HG03064 (cell line): ENCODE results near the gene IL1RL2.

ENCODE experiments used
- ATAC-seq: cut with Tn5 transposase; IDR thresholded peaks from one replicate; pipeline ENCODE4 v1.9.1; 2021; ENCODE audit warnings: low read depth; ENCODE audit not compliant: unreplicated experiment

The IL1RL2 gene

DNA sequence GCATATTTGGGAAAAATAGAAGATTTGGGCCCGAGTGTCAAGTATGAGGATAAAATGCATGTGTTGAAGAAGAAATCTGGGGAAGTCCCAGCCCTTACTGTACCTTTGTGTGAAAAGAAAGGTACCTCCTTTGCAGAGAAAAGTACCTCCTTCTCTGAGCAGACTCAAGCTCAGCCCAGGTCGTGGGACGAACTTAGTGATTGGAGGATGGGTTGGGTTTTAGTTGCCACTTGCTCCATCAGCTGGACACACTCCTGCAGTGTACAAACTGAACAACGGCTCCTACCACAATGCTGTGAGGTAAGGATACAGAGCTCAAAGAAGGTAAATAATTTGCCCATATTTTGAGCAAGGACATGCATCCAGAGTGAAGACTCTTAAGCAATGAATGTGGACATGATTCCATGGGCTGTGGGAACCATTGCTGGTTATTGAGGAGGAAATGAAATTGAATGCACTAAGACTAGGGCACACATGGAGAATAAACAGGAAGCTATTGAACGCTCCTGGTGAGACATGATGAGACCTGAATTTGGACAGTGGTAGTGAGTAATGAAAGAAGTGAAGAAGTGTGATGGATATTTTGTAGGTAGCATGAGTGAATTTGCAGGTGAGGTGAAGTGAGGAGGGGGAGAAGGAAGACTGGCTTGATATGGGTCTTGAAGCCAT, 74.8 kb downstream of the IL1RL2 start:
- no peak for ATAC-seq

DNA sequence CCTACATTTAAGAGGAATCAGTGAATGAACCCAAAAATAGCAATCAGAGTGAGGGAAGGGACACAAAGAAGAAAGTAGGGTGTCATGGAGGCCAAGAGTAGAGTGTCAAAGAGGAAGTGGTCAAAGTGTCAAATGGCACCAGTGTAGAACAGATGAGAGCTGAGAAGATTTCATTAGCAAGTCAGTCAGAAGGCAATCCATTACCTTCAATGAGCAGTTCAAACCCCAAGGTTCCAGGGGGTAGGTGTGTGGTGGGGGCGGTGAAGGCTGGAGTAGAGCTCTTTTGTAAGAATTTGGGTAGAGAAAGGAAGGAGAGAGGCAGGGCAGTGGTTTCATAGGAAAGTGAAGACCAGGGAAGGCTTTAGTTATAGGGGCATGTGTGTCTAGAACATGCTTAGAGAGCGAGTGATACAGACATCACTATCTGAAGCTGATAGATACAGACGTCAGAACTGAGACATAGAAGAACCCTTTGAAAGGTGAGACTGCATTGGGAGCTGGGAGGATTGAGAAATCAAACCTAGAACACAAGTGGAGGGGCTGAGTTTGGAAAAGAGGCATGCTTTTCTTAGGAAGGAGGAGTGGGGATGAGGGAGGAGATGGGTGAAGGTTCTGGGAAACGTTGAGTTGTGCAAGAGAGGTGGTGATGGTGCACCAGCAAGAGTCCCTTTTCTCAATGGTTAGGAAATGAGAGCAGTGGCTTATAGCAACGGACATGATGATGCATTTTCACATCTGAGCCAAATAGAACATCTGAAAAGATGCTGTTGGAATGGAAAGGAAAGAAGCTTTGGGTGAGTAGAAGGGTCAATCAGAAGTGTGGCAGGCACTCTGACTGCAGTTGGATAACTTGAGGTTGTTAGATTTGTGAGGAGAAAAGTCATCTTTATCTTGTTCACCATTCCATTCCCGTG, 75.7 kb downstream of the IL1RL2 start:
- no peak for ATAC-seq

DNA sequence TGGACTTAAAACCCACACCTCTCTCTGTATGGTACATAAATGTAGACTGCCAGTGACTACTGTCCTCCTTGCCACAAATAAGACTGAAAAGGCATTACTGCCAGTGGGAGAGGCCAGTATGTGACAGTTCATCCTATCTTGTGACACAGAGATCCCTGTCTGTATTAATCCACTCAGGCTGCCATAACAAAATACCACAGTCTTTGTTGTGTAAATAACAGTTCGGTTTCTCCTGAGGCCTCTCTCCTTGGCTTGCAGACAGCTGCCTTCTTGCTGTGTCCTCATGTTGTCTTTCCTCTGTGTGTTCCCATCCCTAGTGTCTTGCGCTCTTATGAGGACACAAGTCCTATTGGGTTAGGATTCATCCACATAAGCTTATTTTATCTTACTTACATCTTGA, 78.1 kb downstream of the IL1RL2 start:
- no peak for ATAC-seq

DNA sequence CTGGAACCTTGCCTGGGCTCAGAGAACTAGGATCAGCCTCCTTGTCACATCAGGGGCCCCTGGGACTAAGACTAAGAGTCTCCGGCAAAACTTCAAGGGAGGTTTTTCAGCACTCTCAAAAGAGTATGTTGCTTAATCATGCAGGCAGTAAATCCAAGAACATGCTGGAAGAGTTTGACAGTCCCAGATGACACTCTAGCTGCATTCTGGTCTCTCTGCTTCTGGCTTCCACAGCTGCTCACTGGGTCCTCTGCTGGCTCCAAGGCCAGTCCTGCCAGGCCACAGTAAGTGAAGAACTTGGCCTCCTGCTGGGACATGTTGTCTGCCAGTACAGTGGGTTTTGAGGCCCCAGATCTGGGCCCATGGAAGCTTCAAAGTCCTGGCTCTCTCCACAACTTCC, 79.4 kb downstream of the IL1RL2 start:
- ATAC-seq, result no peak

- no peak for ATAC-seq
Measured at GRCh38 chr2:102267774-102268173, 81.0 kb downstream of the IL1RL2 start.

- ATAC-seq, result no peak
Measured at GRCh38 chr2:102268510-102269199, 81.8 kb downstream of the IL1RL2 start.

- ATAC-seq, result no peak
Measured at GRCh38 chr2:102269200-102269524, 82.3 kb downstream of the IL1RL2 start.

GRCh38 chr2:102271844-102272243, 85.0 kb downstream of the IL1RL2 start:
- ATAC-seq, result no peak

GRCh38 chr2:102273619-102274211, 86.9 kb downstream of the IL1RL2 start:
- ATAC-seq, result no peak

DNA sequence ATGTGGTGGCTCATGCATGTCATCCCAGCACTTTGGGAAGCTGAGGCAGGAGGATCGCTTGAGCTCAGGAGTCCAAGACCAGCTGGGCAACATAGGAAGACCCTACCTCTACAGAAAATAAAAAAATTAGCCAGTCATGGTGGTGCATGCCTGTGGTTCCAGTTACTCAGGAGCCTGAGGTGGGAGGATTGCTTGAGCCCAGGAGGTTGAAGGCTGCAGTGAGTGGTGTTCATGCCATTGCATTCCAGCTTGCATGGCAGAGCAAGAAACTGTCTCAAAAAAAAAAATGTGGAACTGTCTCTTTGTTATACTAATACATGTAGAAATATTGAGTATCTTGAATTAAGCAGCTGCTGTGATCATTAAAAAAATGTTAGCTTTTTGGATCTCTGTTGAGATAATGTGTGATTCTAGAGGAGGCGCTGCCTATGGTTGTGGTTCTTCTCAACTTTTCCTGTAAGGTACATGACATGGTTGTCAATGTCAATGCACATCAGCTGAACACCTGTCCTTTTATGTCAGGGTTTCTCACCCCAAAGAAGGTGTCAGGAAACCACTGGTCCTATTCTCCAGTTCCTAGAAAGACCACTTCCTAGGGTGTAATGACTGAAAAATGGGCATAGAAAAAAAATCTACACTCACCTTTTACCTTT, 89.9 kb downstream of the IL1RL2 start:
- no peak for ATAC-seq

DNA sequence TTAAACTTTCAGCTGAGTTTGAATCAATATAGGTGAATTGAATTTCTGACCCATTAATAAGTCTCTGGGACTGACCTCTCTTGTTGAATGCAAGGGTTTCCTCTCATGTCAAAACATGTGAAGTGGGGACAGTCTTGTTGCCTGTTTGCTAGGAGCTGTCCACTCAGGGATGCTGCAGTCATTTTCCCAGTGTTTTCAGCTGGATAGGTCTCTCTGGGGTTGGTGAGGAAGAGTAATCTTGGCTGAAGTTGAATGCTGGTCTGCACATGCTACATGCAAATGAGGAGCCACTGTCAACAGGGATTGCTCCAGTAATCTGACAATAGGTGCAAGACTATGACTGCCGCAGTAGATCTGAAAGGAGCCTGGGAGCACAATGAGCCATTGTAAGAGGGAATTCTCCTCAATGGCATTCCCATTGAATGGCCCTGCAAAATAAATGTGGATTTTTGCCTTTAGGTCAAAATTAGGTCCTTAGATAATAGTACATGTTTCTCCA, 90.4 kb downstream of the IL1RL2 start:
- ATAC-seq, result no peak

- ATAC-seq, result no peak
Measured at GRCh38 chr2:102278720-102279390, 92.0 kb downstream of the IL1RL2 start.

- no peak for ATAC-seq
Measured at GRCh38 chr2:102279391-102279735, 92.5 kb downstream of the IL1RL2 start.

GRCh38 chr2:102282678-102283091, 95.9 kb downstream of the IL1RL2 start:
- ATAC-seq, result no peak

DNA sequence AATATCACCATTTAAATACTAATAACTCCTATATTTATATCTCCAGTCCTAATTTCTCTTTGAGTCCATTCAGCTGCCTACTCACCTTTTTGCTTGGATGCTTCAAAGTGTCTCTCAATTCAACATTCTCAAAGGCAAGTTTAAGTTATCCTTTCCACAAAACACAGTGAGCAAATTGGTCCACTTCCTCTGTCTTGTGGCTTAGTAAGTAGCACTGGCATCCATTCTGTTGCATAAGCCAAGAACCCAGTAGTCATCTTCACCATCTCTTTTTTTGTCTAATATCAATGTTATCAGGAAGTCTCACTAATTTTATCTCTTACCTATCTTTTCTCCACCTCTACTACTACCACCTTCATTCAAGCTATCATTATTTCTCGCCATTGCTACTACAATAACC, 97.2 kb downstream of the IL1RL2 start:
- ATAC-seq, result no peak

DNA sequence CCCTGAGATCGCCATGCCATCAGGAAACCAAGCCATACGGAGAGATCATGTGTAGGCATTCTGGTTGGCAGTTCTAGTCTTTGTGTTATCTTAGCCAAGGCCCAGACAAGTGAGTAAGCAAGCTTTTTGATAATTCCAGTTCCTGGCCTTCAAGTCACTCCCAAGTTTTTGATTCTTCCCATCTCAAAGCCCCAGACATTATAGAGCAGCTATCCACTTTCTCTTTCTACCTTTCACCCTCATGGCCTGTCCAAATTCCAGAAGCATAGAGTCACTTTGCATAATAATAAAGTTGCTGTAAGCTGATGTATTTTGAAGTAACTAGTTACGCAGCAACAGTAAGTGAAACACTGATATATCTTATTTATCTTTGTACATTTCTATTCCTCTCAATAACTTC, 97.8 kb downstream of the IL1RL2 start:
- ATAC-seq, result no peak

DNA sequence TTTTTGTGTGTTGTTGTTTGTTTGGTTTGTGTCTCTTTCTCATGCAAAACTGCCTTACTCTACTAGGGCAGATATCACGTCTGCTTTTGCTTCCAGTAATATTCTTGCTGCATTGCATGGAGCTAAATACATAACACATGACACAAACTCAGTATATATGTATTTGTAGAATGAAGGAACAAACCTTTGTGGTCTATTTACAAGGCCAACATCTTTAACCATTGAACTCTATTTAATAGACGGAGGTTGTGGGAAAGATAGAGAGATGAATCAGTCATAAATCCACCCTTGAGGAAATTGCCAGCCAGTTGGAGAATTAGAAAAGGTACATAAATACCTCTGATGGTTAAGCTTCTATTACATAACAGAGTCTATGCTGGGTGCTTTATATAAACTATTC, 98.5 kb downstream of the IL1RL2 start:
- no peak for ATAC-seq

DNA sequence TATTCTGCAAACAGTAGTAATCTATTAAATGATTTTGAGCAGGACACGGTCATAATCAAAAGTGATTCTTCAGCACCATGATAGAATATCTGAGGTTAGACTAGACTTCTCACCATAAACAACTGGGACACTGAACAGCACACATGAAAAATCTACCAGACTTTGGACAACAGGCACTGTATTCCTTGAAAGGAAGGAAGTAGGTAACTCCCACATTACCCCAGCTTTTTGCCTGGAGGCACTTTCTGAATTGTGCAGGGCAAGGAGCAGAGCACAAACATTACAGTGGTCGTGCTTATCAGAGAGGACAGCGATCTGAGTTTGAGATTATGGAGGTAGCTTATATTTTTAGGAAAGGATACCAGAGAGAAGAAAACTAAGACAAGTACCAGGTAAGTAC, 99.2 kb downstream of the IL1RL2 start:
- no peak for ATAC-seq

DNA sequence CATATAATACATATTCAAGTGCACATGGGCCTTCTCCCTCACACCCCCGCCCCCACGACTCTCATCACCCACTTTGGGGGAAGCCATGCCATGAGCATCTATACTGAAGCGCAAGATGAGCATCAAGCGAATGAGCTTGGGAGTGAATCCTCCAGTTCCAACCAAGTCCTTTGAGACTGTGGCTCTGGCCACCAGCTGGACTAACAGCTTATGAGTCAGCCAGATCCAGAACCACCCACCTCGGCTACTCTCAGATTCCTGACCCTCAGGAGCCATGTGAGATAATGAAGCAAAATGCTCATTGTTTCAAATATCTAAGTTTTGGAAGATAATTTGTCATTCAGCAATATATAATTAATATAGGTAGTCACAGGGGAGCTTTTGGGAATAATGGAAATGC, 102.3 kb downstream of the IL1RL2 start:
- ATAC-seq, result no peak
